ENCODE measurements around the gene WNT3A.

GRCh38 chr1:228105996-228106799, 99.4 kb downstream of the WNT3A start:
- TF ChIP-seq CTCF (conservative IDR thresholded peaks at IDR 0.05; ENCODE audit: low read depth, low read length) (no peak), EZH2phosphoT487 (IDR thresholded peaks at IDR 0.05; ENCODE audit: borderline replicate concordance, low read length) (no peak), EZH2 (IDR thresholded peaks at IDR 0.05; ENCODE audit: low read length, unreplicated experiment) (no peak)

Measured in PC-3 (cell line).